Stimulated activated CD4-positive, alpha-beta T cell treated with anti-CD3 and anti-CD28 coated beads, Interleukin-2, amount 100 ng/mL, for 24 hours (primary cell): Measurements from ENCODE around the gene SOSTDC1.

Experiments used
- DNase-seq, 2 donors: peaks; one replicate each; pipeline ENCODE4 v3.0.0-alpha.2; 2020

Gene SOSTDC1

GRCh38 chr7:16417906-16418305, 47.6 kb downstream of the SOSTDC1 start:
- no peak for DNase-seq

DNA sequence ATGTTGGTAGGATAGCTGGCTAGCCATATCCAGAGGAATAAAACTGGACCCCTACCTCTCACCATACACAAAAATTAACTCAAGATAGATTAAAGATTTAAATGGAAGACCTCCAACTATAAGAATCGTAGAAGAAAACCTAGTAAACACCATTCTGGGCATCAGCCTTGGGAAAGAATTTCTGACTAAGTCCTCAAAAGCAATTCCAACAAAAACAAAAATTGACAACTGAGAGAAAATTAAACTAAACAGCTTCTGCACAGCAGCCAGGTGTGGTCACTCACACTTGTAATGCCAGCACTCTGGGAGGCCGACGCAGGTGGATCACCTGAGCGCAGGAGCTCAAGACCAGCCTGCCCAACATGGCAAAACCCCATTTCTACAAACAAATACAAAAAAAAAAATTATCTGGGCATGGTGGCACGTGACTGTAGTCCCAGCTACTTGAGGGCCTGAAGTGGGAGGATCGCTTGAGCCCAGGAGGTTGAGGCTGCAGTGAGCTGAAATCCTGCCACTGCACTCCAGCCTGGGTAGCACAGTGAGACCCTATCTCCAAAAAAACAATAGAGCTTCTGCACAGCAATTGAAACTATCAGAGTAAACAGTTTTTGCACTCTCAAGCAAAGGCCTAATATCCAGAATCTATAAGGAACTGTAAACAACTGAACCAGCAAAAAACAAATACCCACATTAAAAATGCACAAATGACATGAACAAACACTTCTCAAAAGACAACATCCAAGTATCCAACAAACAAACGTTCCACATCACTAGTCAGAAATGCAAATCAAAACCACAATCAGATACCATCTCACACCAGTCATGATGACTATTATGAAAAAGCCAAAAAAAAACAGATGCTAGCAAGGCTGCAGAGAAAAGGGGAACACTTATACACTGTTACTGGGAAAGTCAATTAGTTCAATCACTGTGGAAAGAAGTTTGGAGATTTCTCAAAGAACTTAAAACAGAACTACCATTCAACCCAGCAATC, 49.0 kb downstream of the SOSTDC1 start:
- no peak for DNase-seq

DNA sequence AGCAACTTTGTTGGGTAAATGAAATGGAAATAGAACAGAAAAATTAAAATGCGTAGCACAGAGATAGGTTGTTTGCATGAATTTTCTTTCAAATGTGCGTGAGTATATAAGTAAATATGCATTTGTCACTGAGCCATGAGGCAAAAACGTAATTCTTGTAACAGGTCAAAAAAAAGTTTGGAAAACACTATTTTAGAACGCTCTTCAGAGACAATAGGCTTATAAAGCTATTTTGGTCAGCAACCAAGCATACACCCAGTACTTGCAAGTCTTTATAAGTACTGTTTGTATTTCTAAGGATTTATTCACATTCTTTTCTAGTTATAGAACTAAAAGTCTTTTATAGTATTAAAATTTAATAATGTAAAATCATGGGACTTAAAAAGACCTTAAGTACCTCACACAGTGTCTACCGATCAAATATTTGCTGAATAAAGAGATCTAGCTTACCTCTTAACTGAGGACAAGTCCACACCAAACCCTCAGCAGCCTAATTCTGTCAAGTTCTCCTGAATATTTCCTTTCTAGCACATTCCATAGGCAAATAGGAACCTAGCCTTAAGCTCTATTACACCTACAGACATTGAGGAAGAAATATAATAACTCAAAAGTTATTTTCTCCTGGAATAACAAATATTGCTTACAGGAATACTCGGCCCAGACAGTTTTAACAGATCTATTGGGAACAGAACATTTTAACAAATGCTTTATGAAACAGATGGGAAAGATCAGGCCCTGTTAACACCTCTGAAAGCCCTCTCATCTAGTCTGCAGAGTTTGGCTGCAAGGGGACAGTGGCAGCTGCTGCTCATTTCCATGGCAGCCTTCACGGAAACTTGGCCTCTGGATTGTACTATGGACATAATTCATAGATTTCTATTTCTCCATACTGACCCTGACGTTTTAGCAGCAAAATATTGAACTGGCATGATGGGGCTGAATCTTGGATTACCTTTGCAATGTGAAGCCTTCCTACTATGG, 53.0 kb downstream of the SOSTDC1 start:
- no peak for DNase-seq
